Stimulated activated CD8-positive, alpha-beta memory T cell treated with anti-CD3 and anti-CD28 coated beads, Interleukin-12 subunit alpha, Interleukin-12 subunit beta, amount 100 ng/mL, for 1 hour (primary cell): Measurements from ENCODE around the gene MCC.
"Not testable (repeated sequence)": the region's sequence is repeated elsewhere in the genome, so short reads cannot be mapped to it uniquely, and the experiment has no call there.

Experiments
- DNase-seq: peaks from one replicate; pipeline ENCODE4 v3.0.0-alpha.2; 2020; ENCODE audit warnings: low read depth

MCC gene

DNA sequence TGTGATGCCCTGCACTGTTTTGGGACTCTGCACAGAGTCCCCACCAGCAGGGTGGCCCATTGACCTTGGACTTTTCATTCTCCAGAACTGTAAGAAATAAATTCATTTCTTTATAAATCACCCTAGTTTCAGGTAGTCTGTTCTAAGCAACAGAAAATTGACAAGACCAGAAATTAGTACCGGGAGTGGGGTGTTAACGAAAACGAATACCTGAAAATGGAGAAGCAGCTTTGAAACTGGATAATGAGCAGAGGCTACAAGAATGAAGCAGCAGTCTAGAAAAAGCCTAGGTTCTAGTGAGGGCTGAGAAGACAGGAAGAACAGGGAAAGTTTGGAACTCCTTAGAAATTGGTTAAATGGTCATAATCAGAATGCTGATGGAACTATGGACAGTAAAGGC, 2.1 kb upstream of the MCC start:
- no peak for DNase-seq

GRCh38 chr5:113489299-113489698, 1.0 kb upstream of the MCC start:
- DNase-seq: no peak

DNA sequence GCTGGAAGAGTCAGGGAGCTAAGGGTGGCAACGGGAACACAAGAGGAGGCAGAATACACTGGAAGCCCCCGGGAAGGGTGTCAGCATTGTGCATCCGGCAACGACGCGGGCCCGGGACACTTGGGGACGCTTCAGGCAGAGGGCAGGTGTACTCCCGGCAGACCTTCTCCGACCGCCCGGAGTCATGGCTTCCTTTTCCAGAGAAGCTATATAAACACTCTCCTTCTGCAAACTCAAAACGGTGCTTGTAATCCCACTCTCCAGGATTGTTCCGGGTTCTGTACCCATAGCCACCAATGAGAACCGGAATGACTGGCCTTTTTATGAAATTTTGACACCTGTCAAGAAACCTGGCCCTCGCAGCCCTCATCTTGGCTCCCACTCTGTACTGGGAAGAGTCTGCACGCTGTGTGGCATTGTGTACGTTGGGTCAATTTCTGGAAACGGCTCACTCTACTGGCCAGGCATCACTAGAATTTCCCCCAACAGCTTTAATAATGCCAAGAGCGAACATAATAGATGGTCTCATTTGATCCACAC, 462 bp upstream of the MCC start:
- no peak for DNase-seq

DNA sequence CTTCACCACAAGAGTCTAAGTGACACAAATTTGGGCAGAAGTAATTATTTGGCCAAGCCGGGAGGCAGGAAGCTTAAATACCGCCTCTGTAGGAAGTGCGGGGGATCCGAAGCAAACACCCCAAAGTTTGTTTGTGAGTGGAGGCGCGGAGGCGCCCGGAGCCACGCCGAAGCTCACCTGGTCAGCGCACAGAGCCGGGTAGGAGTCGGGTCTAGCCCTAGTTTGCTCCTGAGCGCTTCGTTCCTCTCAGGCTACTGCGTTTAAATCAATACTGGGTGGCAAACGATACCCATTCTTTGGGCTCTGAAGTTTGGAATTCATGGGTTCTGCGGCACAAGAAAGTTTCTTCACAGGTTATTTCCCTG, 855 bp downstream of the MCC start:
- DNase-seq: no peak

DNA sequence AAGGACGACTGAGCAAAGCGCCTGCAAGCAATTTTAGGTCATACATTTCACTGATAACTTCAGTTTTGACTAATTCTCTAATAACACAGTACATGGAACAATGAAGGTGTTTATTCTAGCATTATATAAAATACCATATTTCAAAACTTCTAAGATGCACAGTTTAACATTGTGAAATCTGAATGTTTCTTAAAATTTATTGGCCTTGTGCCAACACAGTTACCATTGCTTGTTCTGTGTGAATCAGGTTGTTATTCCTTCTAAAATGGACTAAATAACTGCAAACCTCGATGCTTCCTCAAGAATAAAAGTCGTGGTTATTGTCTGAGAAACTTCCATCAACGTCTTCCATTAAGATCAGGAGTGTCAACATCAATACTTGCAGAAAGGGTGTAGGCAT, 8.0 kb downstream of the MCC start:
- no peak for DNase-seq

DNA sequence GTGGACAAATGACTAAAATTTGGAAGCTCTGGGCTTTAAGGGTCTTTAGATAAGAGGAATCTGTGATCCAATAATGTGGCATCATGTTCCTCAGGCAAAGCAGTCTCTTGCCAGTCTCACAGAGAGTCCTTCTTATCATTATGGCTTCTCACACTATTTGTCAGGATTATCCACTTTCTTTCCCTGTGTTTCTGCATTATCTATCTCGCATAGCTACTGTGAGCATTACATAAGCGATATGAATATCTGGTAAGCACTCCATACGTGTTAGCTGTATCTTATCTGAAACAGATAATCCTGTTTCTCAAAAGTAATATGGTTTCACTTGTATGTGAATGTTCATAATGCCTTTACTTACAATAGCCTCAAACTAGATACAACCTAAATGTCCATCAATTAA, 9.6 kb downstream of the MCC start:
- no peak for DNase-seq

DNA sequence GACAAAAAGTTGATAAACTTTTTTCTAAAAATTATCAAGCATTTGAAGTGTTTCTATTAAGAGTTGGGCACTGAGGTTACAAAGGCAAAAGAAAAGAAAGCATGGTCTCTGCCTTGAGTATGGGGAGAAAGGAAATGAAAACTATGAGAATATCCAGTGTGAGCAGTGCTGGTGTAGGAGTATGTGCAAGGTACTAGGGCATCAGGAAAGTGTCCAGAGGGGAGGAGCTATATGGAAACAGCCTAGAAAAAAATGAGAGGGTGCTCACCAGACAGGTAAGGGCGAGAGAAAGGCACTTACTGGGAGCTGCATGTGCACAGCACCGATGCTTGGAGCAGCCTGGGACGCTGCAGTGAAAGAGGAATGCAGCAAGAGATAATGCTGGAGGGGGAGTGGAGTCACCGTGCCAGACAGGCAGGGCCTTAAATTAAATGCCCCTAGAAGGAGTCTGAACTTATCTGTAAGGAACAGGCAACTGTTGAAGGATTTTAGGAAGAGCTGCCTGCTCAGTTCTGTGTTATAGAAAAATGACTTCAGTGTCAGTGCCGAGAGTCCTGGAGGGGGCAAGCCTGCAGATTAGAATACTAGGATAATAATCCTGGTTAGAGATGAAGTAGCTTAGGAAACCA, 14.0 kb downstream of the MCC start:
- no peak for DNase-seq

DNA sequence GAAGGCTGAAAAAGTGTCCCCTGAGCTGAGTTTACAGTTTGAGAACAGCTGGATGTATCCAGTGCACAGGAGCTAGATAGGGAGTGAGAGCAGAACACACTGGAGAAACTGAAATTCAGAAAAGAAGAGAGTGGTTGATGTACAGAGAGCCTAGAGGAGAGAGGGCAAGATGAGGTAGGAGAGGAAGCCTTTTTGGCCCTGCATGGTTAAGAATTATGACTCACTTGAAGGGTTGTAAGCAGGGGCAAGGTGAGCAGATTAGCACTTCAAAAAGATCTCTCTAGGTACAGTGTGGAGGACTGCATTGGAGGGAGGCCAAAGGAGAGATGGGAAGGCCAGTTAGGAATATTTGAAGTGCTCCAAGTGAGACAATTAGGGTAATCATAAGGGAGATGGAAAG, 25.2 kb downstream of the MCC start:
- no peak for DNase-seq

- not testable (repeated sequence) for DNase-seq
Observed at GRCh38 chr5:113457106-113457505, 31.1 kb downstream of the MCC start.

- no peak for DNase-seq
Observed at GRCh38 chr5:113452941-113453340, 35.3 kb downstream of the MCC start.

GRCh38 chr5:113451797-113452196, 36.5 kb downstream of the MCC start:
- DNase-seq: no peak

DNA sequence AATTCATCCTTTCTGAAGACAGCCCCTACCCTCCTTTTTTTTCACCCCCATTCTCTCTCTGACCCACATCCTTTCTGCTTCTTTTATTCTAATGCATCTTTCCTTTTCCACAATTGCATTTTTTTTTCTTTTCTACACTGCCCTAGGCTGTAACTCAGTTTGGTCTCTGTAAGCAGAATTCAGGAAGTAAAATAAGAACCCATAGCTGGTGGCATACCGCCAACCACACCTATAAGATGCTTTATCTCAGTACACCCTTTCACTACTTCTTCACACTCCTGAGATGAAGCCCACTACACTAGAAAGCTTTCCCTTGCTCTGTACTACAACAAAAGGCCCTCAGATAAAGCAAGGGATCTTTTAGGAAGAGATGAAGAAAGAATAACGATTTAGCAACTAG, 37.3 kb downstream of the MCC start:
- DNase-seq: no peak

GRCh38 chr5:113450462-113450861, 37.8 kb downstream of the MCC start:
- DNase-seq: no peak

DNA sequence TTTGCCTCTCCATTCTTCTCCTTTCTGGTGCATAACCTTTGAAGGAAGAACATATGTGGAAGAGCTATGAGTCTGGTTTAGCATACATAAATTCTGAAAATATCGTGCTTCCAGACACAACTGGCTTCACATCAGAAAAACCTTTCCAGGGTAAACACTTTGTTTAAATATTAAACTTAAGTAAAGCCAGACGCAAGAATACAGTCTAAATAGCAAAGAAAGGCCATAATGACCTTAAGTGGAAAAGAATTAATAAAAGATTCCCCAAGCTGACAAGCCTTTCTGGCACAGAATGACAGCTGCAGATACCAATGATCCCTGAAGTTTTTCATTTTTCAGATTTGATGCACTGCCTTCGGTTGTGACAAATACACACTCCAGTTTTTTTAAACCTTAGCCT, 40.0 kb downstream of the MCC start:
- DNase-seq: no peak

DNA sequence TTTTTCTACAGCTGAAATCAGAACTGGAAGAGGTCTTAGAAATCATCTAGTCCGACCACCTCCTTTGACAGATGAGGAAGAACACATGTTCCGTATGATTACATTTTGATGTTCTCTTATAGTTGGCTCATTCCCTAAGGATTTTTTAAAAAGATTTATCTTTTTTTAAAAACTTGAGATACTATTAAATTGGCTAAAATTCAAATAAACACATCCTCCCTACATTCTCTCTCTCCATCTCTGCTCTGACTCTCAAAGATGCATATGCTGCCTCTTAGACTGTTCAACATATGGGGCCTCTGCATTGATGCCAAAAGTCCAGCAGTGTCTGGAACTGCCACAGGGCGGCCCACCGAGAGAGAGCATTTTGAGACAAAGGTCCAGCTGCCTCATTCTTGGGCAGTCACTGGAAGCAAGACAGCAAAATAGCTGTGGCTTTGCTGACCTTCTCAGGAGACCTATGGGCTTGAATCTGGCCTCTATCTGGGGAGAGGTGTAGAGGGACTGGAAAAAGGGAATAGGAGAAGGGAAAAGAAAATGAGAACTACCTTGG, 40.7 kb downstream of the MCC start:
- no peak for DNase-seq

GRCh38 chr5:113446358-113446927, 41.8 kb downstream of the MCC start:
- no peak for DNase-seq

DNA sequence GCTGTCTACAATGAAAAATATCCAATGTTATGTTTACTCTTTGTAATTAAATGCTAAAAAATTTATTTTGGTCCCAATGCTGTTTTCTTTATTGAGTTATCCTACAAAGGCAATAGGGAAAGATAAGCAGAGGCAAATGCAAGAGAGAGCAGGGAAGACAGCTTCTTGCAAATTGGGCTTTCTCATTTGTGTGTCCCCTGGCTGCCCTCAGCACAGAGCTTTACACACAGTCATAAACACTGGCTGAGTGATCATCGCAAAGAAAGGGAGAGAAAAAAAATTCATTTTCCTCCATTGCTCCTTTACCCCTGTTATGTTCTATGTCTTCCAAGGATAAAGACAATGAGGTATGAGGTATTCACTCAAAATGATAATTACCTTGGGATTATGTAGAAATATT, 51.1 kb downstream of the MCC start:
- DNase-seq: no peak

DNA sequence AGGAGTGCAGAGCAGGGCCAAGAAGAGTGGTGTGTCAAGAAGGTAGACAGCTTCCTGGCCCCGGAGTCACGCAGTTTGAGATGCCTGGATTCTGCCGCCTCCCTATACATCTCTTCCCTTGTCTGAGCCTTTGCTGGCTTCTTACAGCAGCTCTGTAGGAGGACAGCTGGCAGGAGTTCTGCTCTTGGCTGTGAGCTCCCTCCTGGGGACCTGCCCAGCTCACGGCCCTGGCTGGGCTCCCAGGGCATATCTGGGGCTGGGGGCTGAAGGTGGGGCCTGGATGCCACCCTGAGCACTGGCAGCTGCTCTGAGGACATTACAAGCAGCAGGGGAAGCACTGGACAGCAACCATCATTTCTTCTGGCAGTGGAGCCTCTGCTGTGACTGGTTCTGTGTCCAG, 52.7 kb downstream of the MCC start:
- no peak for DNase-seq

- DNase-seq: no peak
Observed at GRCh38 chr5:113434889-113435288, 53.4 kb downstream of the MCC start, which contains the start of gene TSSK1B. Gene TSSK1B, minus strand, starts transcription at chr5:113434989. Its CDS starts 150 bp downstream, at chr5:113434839.

DNA sequence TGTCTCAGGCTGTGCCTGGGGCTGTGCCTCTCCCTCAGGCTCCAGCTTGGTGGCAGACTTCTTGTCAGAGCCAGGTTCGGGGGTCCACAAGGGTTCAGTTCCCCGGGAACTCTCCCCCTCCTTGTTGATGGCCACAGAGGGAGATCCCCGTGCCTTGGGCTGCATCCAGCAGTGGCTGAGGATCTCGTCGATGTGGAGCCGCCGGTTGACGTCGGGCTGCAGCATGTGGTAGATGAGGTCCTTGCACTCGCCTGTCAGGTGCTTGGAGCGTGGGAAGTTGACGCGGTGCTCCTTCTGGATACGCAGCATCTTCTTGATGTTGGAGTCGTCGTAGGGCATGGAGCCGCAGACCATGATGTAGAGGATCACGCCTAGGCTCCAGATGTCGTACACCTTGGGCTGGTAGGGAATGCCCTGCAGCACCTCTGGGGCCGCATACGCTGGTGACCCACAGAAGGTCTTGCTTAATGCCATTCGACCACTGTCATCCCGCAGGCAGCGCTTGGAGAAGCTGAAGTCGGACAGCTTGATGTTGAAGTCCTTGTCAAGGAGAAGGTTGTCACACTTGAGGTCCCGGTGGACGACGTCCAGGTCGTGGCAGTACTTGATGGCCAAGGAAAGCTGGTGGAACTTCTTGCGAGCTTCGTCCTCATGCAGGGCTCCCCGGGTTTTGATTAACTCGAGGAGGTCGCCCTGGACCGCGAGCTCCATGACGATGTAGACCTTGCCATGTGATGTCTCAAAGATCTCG, 54.2 kb downstream of the MCC start:
- no peak for DNase-seq

DNA sequence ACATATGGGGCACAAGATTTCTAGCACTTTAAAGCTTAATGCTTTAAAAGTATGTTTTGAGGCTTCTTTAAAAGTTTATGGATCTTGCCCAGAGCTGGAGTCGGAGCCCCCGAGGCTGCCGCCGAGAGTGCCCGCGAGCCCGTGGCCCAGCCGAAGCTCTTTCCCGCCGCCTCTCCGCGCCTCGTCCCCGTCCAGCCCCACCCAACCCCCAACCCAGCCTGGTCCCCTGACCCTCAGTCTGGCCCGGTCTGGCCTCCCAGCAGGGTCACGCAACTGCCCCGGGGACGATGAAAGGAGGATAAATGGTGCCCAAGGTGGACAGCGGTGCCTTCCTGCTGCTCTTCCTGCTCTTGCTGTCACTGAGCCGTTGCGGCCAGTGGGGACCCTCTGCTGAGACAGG, 55.2 kb downstream of the MCC start:
- no peak for DNase-seq

DNA sequence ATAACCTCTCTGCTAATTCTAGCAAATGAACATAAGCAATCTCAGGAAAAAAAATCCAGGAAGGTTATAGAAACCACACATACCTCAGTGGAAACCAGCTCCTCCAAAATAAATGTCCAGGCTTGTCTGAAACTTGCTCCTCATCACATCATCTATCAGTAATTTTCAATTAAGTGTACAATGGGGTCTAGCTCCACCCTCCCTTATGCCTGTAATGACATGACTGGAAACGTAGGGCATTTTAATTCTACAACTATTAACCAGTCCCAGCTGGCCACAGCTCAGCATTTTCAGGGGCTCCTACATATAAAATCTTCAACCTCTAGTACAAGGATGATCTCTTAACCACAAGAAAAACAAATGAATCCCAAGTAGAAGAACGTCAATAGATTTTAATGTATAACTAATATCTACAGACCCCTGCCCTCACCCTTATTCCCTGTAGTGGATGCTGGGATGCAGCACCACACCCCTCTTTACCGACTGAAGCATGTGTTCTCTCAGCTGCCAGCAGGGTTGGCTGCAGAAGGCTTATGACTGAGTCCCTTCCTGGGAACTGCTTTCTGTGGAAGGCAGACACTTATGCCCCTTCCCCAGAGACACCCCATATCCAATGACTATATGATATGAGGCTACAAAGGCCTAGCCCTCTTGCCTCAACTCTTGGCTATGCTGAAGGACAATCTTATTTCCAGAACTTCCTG, 60.2 kb downstream of the MCC start:
- DNase-seq: no peak
